GM19324 (cell line): Measurements from ENCODE around the gene TMPRSS12.
"Not testable (repeated sequence)": the region's sequence is repeated elsewhere in the genome, so short reads cannot be mapped to it uniquely, and the experiment has no call there.

Source experiments
- ATAC-seq: cut with Tn5 transposase; IDR thresholded peaks from one replicate; pipeline ENCODE4 v1.9.1; 2021; ENCODE audit warnings: mild to moderate bottlenecking, moderate library complexity; ENCODE audit not compliant: unreplicated experiment, low FRiP score

TMPRSS12 gene

DNA sequence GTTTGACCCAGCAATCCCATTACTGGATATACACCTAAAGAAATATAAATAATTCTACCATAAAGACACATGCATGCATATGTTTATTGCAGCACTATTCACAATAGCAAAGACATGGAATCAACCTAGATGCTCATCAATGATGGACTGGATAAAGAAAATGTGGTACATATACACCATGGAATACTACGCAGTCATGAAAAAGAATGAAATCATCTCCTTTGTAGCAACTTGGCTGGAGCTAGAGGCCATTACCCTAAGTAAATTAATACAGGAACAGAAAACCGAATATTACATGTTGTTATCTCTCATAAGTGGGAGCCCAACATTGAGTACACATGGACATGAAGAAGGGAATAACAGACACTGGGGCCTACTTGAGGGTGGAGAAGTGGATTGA, 13.0 kb downstream of the TMPRSS12 start:
- not testable (repeated sequence) for ATAC-seq

DNA sequence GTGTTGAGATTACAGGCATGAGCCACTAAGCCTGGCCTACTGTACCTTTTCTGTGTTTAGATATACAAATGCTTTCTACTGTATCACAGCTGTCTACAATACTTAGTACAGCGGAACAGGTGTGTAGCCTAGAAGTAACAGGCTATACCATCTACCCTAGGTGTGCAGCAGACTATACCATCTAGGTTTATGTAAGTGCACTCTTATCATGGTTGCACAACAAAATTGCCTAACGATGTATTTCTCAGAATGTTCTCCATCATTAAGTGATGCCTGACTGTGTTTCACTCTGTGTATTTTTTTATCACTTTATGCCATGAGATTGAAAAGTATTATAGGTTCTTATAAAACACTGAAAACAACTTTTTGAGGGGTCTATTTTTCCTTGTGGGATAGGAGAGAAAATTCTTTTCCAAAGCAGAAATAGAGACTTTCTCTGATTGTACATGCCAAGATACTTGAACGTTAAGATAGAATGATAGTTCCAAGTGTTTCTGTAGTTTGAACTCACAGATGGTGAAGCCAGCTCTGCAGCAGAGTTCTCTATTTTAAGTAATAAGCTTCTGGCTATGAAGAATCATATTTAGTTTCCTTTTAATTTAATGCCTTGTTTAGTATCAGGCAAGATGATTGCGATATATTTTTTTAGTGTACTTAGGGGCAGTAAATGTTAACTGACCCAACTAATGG, 17.0 kb downstream of the TMPRSS12 start:
- no peak for ATAC-seq

DNA sequence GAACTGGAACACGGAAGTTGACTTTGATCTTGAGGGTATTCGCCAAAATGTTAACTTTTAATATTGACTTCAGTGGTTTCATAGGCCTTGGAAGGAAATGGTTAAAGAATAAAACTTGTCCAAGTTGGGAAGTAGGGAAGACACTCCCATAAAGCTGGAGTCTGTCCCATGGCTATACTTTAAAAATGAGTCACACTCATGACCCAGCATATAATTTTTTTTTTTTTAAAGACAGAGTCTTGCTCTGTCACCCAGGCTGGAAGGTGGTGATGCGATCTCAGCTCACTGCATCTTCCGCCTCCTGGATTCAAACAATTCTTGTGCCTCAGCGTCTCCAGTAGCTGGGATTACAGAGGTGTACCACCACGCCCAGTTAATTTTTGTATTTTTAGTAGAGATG, 19.6 kb downstream of the TMPRSS12 start:
- no peak for ATAC-seq

DNA sequence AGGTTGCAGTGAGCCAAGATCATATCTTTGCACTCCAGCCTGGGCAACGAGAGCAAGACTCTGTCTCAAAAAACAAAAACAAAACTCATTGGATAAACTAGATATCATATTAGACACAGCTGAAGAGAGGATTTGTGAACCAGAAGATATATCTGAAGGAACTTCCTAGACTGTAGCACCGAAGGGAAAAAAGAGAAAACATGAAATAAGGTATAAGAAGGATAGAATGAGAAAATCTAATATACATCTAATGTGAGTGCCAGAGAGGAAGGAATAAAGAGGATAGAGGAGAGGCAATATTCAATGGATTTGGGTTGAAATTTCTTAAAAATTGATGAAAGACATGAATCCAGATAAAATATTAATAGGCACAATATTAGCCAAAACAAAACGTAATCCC, 22.5 kb downstream of the TMPRSS12 start:
- no peak for ATAC-seq

DNA sequence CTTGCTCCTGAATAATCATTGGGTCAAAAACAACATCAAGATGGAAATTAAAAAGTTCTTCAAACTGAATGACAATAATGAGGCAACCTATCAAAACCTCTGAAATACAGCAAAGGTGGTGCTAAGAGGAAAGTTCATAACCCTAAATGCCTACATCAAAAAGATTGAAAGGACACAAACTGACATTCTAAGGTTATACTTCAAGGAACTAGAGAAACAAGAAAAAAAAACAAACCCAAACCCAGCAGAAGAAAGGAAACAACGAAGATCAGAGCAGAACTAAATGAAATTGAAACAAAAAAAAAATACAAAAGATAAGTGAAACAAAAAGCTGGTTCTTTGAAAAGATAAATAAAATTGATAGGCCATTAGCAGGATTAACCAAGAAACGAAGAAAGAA, 26.2 kb downstream of the TMPRSS12 start:
- ATAC-seq: not testable (repeated sequence)

GRCh38 chr12:50882563-50882962, 39.8 kb downstream of the TMPRSS12 start:
- no peak for ATAC-seq

GRCh38 chr12:50887191-50887590, 44.5 kb downstream of the TMPRSS12 start:
- no peak for ATAC-seq

DNA sequence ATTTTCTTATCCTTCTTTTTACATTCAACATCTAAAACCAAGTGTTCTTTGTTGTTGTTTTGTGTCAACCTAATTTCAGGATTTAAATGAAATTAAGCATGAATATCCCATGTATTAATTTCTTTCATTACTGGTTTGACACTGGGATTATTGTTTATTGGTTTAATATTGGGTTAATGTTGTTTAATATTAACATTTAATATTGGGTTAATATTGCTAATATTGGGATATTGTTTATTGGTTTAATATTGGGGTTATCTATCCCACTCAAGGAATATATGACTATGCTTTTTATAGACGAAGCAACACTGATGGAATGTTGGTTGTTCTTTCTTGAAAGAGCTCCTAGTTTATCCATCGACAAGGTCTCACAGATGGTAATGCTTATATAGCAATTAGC, 45.9 kb downstream of the TMPRSS12 start:
- no peak for ATAC-seq

- ATAC-seq: no peak
Measured at GRCh38 chr12:50894241-50894640, 51.5 kb downstream of the TMPRSS12 start.

DNA sequence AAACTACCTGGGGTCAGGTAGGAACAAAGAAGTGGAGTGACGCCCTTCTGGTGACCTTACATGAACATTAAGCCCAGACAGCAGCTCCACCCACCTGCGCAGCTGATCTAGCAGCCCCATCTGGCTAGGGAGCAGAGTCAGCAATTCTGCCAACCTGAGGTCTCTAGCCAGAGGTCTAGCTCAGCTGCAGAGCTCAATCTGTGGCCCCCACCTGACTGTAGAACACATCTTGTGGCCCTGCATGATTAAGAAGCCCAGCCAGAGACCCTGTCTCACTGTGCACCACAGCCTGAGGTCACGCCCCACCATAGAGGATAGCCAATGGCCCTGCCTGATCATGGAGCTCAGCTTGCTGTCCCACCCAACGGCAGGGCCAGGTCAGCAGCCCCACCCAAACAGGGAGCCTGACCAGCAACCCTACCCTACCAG, 59.0 kb downstream of the TMPRSS12 start:
- ATAC-seq: no peak

DNA sequence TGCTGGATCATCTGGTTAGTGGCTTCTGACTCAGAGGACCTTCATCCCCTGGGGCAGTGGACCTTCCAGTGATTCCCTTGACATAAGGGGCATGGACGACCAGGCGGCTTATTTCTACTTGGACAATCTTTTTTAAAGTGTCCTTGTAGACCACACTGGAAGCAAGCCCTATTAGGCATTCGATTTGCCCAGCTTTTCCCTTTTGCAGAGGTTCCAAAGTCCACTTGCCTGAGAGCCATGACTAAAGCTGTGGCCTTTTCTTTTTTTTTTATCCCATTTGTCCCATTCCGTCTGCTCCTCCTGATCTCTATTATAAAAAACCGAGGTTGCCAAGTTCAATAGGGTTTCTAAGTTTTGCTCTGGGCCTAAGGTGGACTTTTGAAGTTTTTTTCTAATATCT, 65.8 kb downstream of the TMPRSS12 start:
- ATAC-seq: not testable (repeated sequence)

- ATAC-seq: not testable (repeated sequence)
Measured at GRCh38 chr12:50912361-50912760, 69.6 kb downstream of the TMPRSS12 start.

GRCh38 chr12:50913224-50913623, 70.5 kb downstream of the TMPRSS12 start:
- ATAC-seq: no peak

- ATAC-seq: no peak
Measured at GRCh38 chr12:50914872-50915484, 72.3 kb downstream of the TMPRSS12 start.

- ATAC-seq: no peak
Measured at GRCh38 chr12:50916292-50916691, 73.6 kb downstream of the TMPRSS12 start.

DNA sequence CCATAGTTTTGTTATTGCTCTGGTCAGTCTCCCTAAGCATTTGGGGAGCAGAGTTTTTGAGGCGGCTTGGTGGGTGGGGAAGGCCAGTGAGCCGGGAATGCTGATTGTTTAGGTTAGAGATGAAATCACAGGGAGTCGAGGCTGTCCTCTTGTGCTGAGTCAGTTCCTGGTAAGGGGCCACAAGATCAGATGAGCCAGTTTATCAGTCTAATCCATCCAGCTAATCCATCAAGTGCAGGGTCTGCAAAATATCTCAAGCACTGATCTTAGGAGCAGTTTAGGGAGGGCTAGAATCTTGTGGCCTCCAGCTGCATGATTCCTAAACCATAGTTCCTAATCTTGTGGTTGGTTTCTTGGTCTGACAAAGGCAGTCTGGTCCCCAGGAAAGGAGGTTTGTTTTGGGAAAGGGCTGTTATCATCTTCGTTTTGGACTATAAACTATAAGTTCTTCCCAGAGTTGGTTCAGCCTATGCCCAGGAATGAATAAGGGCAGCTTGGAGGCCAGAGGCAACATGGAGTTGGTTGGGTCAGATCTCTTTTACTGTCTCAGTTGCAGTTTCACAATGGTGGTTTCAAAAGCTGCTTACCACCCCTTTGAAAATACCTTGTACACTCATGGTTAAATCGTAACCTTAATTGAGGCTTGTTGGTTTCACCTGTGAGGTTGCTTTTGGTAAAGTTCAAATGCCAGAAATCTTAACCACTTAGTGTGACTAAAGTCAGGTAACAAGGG, 76.0 kb downstream of the TMPRSS12 start:
- peak; percentile 56 for ATAC-seq

GRCh38 chr12:50922820-50923219, 80.1 kb downstream of the TMPRSS12 start:
- no peak for ATAC-seq

- no peak for ATAC-seq
Measured at GRCh38 chr12:50923361-50924130, 80.8 kb downstream of the TMPRSS12 start.

- peak; percentile 75 for ATAC-seq
Measured at GRCh38 chr12:50924131-50924438, 81.4 kb downstream of the TMPRSS12 start.

- ATAC-seq: peak; percentile 74
Measured at GRCh38 chr12:50924439-50925341, 82.0 kb downstream of the TMPRSS12 start.
